Measurements from ENCODE around the gene PIK3C2B. TPM values are rescaled to one million over a fixed set of nuclear protein-coding genes. Genes with fewer than 3 reads are reported as not detected.

Gene PIK3C2B
- total RNA-seq, 1 experiment from 2014 or later: 35.3 TPM

DNA sequence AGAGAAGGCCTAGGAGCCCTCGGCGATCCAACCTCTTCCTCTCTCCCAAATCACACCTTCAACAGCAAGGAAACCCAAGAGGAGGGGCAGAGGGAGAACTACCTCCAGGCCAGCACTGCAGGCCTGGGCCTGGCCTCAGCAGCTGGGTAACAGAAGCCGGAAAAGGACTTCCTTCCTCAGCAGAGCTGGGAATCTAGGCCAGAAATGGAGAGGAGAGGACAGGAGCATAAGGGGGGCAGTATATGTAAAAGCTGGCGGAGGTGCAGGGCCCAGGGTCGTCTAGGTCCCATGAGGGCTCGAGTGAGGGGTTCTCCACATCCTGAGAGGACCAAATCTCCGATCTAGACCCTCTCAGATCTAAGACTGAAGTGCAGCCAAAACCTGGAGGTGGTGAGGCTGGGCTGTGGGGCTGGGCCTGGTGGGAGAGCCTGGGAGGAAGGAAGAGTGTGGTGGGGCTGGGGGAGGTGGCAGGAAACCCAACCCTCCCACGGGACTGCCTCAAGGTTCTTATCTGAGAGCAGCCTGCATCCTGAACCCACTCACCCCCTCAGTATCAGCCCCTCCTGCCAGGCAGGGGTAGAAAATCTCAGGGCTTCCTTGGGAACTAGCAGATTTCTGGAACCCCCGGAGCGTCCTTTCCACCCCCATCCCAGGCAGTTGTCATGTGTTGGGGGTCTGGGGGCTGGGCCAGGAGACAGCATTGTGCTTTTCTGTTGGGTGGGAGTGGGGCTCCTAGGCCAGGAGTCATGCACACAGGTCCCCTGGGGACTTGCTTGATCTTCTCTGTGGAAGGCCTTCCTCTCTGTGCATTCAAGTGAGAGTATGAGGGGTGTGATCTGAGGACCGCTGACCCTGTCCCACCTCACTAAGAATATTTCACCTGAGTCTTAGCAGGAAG lies 33.0 kb downstream of the PIK3C2B start:
- no peaks in the 10 kb centered on the region for H3K79me2 ChIP-seq (ENCODE audit: low read length)
- POLR2A ChIA-PET (ENCODE audit: unreplicated experiment): interaction anchor here (0.6 kb wide), 1 partner anchor 97 kb away, joined by 5 read pairs; no protein-coding TSS in a partner anchor
- no peak overlapping the region for H3K9ac ChIP-seq (ENCODE audit: low read length)
- H3K9me3 ChIP-seq (ENCODE audit: low read length): no peaks in the 10 kb centered on the region
- no TSS peak for BruUV-seq (replicated peaks)
- no peak for DNase-seq
- no peak overlapping the region for H2AFZ ChIP-seq (ENCODE audit: low read length)
- no peak overlapping the region for H3K27ac ChIP-seq (ENCODE audit: low read length)
- no peaks in the 10 kb centered on the region for H3F3A ChIP-seq (ENCODE audit: low read length, unreplicated experiment)
- peaks cover 22% of the 10 kb centered on the region for H3K36me3 ChIP-seq (ENCODE audit: low read depth, low read length)
- intact Hi-C loops (cut with micrococcal nuclease): no loop called here
- ATAC-seq: no peak
- CTCF ChIA-PET: no interaction called here
- H3K9me2 ChIP-seq (replicated peaks; ENCODE audit: low read length): no peaks in the 10 kb centered on the region
- no peaks in the 10 kb centered on the region for H3K4me1 ChIP-seq (ENCODE audit: insufficient read depth, low read length)
- H4K20me1 ChIP-seq (ENCODE audit: low read length): no peaks in the 10 kb centered on the region
- H3K4me3 ChIP-seq (ENCODE audit: low read length): no peak overlapping the region
- H3K27me3 ChIP-seq (ENCODE audit: low read length): no peaks in the 10 kb centered on the region
- TF ChIP-seq, protein P1, sequence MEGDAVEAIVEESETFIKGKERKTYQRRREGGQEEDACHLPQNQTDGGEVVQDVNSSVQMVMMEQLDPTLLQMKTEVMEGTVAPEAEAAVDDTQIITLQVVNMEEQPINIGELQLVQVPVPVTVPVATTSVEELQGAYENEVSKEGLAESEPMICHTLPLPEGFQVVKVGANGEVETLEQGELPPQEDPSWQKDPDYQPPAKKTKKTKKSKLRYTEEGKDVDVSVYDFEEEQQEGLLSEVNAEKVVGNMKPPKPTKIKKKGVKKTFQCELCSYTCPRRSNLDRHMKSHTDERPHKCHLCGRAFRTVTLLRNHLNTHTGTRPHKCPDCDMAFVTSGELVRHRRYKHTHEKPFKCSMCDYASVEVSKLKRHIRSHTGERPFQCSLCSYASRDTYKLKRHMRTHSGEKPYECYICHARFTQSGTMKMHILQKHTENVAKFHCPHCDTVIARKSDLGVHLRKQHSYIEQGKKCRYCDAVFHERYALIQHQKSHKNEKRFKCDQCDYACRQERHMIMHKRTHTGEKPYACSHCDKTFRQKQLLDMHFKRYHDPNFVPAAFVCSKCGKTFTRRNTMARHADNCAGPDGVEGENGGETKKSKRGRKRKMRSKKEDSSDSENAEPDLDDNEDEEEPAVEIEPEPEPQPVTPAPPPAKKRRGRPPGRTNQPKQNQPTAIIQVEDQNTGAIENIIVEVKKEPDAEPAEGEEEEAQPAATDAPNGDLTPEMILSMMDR (conservative IDR thresholded peaks at IDR 0.05; ENCODE audit: low read depth, low read length): no peak
- H3K4me2 ChIP-seq (ENCODE audit: low read length): no peak overlapping the region

DNA sequence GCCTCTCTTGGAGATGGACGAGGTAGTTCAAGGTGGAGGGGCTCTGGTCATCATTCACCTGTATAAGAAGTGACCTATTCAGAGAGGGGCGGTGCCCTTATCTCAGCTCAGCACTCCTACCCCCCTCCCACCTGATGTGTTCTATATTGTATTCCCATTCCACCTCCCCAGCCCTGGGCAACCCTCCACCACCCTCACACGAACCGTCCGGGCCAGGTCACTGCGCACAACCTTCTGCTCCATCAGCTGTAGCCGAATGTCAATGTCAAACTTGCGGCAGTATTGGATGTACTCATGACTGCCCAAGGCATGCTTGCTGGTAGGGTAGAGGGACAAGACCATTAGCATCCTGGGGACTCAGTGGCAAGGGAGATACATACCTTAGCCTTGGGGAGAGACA lies 34.3 kb downstream of the PIK3C2B start:
- Histone ChIP-seq H3K36me3 (ENCODE audit: low read depth, low read length) (peaks cover 27% of the 10 kb centered on the region), H3K9me2 (replicated peaks; ENCODE audit: low read length) (no peaks in the 10 kb centered on the region), H3K27ac (ENCODE audit: low read length) (no peak overlapping the region), H3K9me3 (ENCODE audit: low read length) (no peaks in the 10 kb centered on the region), H3K4me2 (ENCODE audit: low read length) (no peak overlapping the region), H3K4me3 (ENCODE audit: low read length) (no peak overlapping the region), H3K4me1 (ENCODE audit: insufficient read depth, low read length) (no peaks in the 10 kb centered on the region), H3K27me3 (ENCODE audit: low read length) (no peaks in the 10 kb centered on the region), H3F3A (ENCODE audit: low read length, unreplicated experiment) (no peaks in the 10 kb centered on the region), H3K79me2 (ENCODE audit: low read length) (no peaks in the 10 kb centered on the region), H4K20me1 (ENCODE audit: low read length) (no peaks in the 10 kb centered on the region), H3K9ac (ENCODE audit: low read length) (no peak overlapping the region), H2AFZ (ENCODE audit: low read length) (no peak overlapping the region)
- BruUV-seq (replicated peaks): no TSS peak
- ATAC-seq (no peak), DNase-seq (no peak)
- CTCF ChIA-PET: no interaction called here
- POLR2A ChIA-PET (ENCODE audit: unreplicated experiment): no interaction called here
- TF ChIP-seq EZH2phosphoT487 (IDR thresholded peaks at IDR 0.05; ENCODE audit: borderline replicate concordance, low read length) (no peak), EZH2 (IDR thresholded peaks at IDR 0.05; ENCODE audit: low read length, unreplicated experiment) (no peak)
- TF ChIP-seq, protein P1 (conservative IDR thresholded peaks at IDR 0.05; ENCODE audit: low read depth, low read length): no peak
- intact Hi-C loops (cut with micrococcal nuclease): no loop called here

DNA sequence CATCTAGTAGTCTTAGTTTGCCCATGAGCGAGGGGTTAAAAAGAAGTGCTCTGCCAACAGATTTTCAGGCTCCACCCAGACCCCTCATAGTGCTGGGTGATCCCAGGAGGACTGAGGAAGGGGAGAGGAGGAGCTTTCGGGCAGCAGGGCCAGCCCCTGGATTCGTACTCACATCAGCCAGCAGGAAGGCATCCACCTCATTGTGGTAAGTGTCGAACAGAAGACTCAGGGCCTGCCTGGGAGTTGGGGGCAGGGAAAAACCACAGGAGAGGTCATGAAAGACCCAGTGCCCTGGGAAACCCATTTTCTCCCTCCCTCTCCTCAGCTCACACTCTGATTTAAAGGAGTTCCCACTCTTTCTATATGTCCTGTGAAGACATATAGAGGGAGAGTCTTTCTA lies 34.9 kb downstream of the PIK3C2B start:
- TF ChIP-seq EZH2phosphoT487 (IDR thresholded peaks at IDR 0.05; ENCODE audit: borderline replicate concordance, low read length): no peak
- BruUV-seq (replicated peaks): no TSS peak
- Histone ChIP-seq H3K9ac (ENCODE audit: low read length) (no peak overlapping the region), H3K36me3 (ENCODE audit: low read depth, low read length) (peaks cover 32% of the 10 kb centered on the region), H3K4me3 (ENCODE audit: low read length) (no peak overlapping the region), H2AFZ (ENCODE audit: low read length) (no peak overlapping the region), H4K20me1 (ENCODE audit: low read length) (no peaks in the 10 kb centered on the region), H3K27ac (ENCODE audit: low read length) (no peak overlapping the region), H3K4me1 (ENCODE audit: insufficient read depth, low read length) (no peaks in the 10 kb centered on the region), H3F3A (ENCODE audit: low read length, unreplicated experiment) (no peaks in the 10 kb centered on the region), H3K79me2 (ENCODE audit: low read length) (no peaks in the 10 kb centered on the region), H3K27me3 (ENCODE audit: low read length) (no peaks in the 10 kb centered on the region), H3K9me3 (ENCODE audit: low read length) (no peaks in the 10 kb centered on the region), H3K9me2 (replicated peaks; ENCODE audit: low read length) (no peaks in the 10 kb centered on the region), H3K4me2 (ENCODE audit: low read length) (no peak overlapping the region)
- ChIA-PET POLR2A (ENCODE audit: unreplicated experiment) (no interaction called here), CTCF (no interaction called here)
- no peak for DNase-seq
- no peak for ATAC-seq
- intact Hi-C loops (cut with micrococcal nuclease): no loop called here

Data from PC-3 (cell line).